Omental fat pad (tissue), 4 donors: Measurements from ENCODE around the gene LMAN2L. TPM values are rescaled to one million over a fixed set of nuclear protein-coding genes. Genes with fewer than 3 reads are reported as not detected.

ENCODE experiments used
- ATAC-seq: fragments of 150-250 bp; one replicate; pipeline ENCODE4 v1.9.1; 2016; ENCODE audit warnings: mild to moderate bottlenecking, moderate library complexity; ENCODE audit not compliant: low FRiP score
- DNase-seq: peaks from one replicate; pipeline ENCODE4 v3.0.0-alpha.2; 2019; ENCODE audit warnings: low spot score
- total RNA-seq, 4 donors: library from RNA; depleted of rRNA; stranded (reverse); fragments of >200 nt; gene quantifications; one replicate each; pipeline ENCODE4 v1.1.0, GENCODE V29; 2016
- TF ChIP-seq, protein P1 (sequence below), 3 donors: fragments of 450-650 bp; IDR thresholded peaks; one replicate each; pipeline ENCODE4 v1.5.1; 2016 to 2017; ENCODE audit warnings: antibody characterized with exemption in 3 of 3, mild to moderate bottlenecking in 3 of 3, moderate library complexity in 2 of 3

LMAN2L gene
- total RNA-seq, 4 donors from 2014 or later, result 9.1 to 16.8 (median 11.5) TPM

- TF ChIP-seq, protein P1, sequence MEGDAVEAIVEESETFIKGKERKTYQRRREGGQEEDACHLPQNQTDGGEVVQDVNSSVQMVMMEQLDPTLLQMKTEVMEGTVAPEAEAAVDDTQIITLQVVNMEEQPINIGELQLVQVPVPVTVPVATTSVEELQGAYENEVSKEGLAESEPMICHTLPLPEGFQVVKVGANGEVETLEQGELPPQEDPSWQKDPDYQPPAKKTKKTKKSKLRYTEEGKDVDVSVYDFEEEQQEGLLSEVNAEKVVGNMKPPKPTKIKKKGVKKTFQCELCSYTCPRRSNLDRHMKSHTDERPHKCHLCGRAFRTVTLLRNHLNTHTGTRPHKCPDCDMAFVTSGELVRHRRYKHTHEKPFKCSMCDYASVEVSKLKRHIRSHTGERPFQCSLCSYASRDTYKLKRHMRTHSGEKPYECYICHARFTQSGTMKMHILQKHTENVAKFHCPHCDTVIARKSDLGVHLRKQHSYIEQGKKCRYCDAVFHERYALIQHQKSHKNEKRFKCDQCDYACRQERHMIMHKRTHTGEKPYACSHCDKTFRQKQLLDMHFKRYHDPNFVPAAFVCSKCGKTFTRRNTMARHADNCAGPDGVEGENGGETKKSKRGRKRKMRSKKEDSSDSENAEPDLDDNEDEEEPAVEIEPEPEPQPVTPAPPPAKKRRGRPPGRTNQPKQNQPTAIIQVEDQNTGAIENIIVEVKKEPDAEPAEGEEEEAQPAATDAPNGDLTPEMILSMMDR (IDR thresholded peaks at IDR 0.05), result no peak
- ATAC-seq (no peak), DNase-seq (no peak)
Measured at GRCh38 chr2:96683972-96684820, 55.7 kb downstream of the LMAN2L start.

GRCh38 chr2:96683307-96683706, 56.6 kb downstream of the LMAN2L start:
- DNase-seq (no peak), ATAC-seq (no peak)
- TF ChIP-seq, protein P1 (IDR thresholded peaks at IDR 0.05), result no peak

- DNase-seq (no peak), ATAC-seq (no peak)
- TF ChIP-seq, protein P1 (IDR thresholded peaks at IDR 0.05), result no peak
Measured at GRCh38 chr2:96681540-96681939, 58.3 kb downstream of the LMAN2L start.

DNA sequence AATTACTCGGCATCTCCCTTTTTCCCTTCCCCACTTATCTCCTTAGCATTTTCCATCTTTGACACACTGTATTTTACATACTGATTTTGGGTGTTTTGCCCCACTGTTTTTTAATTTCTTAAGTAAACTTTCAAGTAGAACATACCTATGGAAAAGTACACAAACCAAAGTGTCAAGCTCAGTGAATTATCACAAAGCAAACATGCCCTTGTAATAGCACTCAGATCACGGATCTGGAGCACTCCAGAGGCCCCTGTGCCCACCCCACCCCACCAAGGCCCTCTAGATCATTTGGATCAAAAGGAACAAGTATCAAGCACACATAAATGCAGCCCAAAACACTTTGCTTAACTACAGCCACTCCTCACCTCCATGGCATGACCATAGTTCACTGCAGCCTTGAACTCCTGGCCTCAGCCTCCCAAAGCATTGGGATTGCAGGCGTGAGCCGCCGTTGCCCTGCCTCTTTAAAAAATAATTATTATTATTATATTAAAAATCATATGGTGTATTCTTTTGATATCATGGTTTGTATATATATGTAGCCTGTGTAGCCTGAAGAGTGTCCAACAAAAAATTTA, 59.2 kb downstream of the LMAN2L start:
- TF ChIP-seq, protein P1 (IDR thresholded peaks at IDR 0.05), result no peak
- no peak for DNase-seq
- ATAC-seq, result no peak

DNA sequence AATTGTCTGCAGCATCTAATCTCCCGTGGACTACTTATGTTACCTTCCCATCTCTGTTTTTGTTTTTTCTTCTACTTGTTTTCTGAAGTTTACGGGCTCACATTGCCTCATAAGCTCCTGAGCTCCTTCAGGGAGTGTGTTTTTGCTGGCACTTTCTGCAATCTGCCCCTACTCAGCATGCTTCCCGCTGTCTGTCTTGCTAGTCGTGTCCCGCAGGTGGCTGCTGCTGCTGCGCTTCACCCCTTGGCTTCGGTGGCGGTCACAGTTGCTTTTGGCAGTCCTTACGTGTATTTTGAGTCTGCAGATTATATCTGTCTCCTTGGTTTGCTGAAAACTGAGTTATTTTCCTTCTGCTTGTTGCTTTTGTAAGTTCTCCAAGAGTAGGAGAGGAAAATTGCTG, 60.0 kb downstream of the LMAN2L start:
- no peak for ATAC-seq
- TF ChIP-seq, protein P1 (IDR thresholded peaks at IDR 0.05), result no peak
- DNase-seq, result no peak

DNA sequence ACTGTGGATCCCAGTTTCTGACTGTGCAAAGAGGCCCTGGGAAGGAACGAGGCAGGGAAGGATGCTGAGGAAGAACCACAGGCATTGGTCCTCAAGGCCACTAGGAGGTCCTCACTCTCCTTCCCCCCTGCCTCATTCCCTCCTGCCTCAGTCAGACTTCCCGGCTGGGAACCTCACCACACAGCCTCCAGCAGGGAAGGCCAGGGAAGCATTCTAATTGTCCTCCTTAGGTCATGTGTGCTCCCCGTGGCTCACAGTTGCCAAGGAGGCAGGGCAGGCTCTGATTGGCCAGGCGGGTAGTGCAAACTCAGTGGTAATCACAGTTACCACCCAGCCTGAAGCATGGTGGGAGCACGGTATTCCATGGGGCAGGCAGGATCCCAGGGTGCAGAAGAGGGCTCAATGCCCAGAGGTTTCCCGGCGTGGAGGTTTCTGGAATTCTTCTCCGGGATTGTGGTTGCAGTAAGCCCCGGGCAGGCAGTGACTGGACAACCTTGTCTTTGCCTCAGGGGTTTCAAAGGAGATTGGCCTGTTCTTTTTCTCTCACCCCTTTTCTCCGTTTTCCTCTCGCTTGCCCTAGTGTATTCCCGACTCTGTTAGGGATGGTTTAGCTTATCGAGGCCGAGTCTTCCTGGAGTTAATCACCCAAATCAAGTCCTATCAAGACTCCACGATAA, 70.2 kb downstream of the LMAN2L start:
- ATAC-seq, result no peak
- TF ChIP-seq, protein P1 (IDR thresholded peaks at IDR 0.05), result no peak
- no peak for DNase-seq
